IPS-20b (cell line): ENCODE measurements around the gene ZDBF2.
"Not testable (repeated sequence)": the region's sequence is repeated elsewhere in the genome, so short reads cannot be mapped to it uniquely, and the experiment has no call there.

ENCODE experiments used
- H3K27ac ChIP-seq: one replicate; pipeline ENCODE4 v1.5.1; 2013; ENCODE audit warnings: low read length
- H3K27me3 ChIP-seq: 2 replicates; pipeline ENCODE4 v1.6.1; 2013; ENCODE audit warnings: mild to moderate bottlenecking, low read length, inconsistent platforms; ENCODE audit not compliant: insufficient read depth
- H3K36me3 ChIP-seq: 2 replicates; pipeline ENCODE4 v1.6.1; 2013; ENCODE audit warnings: low read depth, mild to moderate bottlenecking, inconsistent platforms, low read length, moderate library complexity; ENCODE audit not compliant: insufficient read depth
- H3K4me1 ChIP-seq: 2 replicates; pipeline ENCODE4 v1.6.1; 2013; ENCODE audit warnings: mild to moderate bottlenecking, control low read depth, inconsistent platforms, low read length, moderate library complexity; ENCODE audit not compliant: insufficient read depth
- H3K4me3 ChIP-seq: 2 replicates; pipeline ENCODE4 v1.5.1; 2013; ENCODE audit warnings: mild to moderate bottlenecking, low read length, inconsistent platforms
- H3K9ac ChIP-seq: 2 replicates; pipeline ENCODE4 v1.6.1; 2013; ENCODE audit warnings: low read depth, mild to moderate bottlenecking, inconsistent platforms, low read length, moderate library complexity
- H3K9me3 ChIP-seq: 2 replicates; pipeline ENCODE4 v1.6.1; 2013; ENCODE audit warnings: mild to moderate bottlenecking, low read depth, low read length, inconsistent platforms; ENCODE audit not compliant: insufficient read depth

Gene ZDBF2

GRCh38 chr2:206274434-206275311, at the start of gene ZDBF2:
TSS of gene ZDBF2 (plus strand) at chr2:206274663. CDS start at chr2:206281850, 7,187 bp downstream.
- peaks cover 19% of the 10 kb centered on the region for H3K27me3 ChIP-seq
- peaks cover 22% of the 10 kb centered on the region for H3K4me1 ChIP-seq
- peak within 1 kb of the TSS; percentile 67 for H3K9ac ChIP-seq
- no peaks in the 10 kb centered on the region for H3K36me3 ChIP-seq
- H3K27ac ChIP-seq = no peak within 1 kb of the TSS
- H3K4me3 ChIP-seq = peak within 1 kb of the TSS; percentile 80
- no peaks in the 10 kb centered on the region for H3K9me3 ChIP-seq

GRCh38 chr2:206225435-206226232, 48.8 kb upstream of the ZDBF2 start:
- H3K4me1 ChIP-seq = peaks cover 6% of the 10 kb centered on the region; the same call in 1 of the 2 replicates
- H3K27me3 ChIP-seq = no peaks in the 10 kb centered on the region
- H3K36me3 ChIP-seq = no peaks in the 10 kb centered on the region
- no peak overlapping the region for H3K4me3 ChIP-seq
- no peak overlapping the region for H3K27ac ChIP-seq
- H3K9me3 ChIP-seq = no peaks in the 10 kb centered on the region
- no peak overlapping the region for H3K9ac ChIP-seq

GRCh38 chr2:206228636-206229035, 45.8 kb upstream of the ZDBF2 start:
- H3K4me3 ChIP-seq, H3K9ac ChIP-seq, H3K27me3 ChIP-seq, H3K36me3 ChIP-seq, H3K27ac ChIP-seq, H3K9me3 ChIP-seq: not testable (repeated sequence)
- H3K4me1 ChIP-seq = peaks cover 17% of the 10 kb centered on the region

- Histone ChIP-seq H3K4me3 (no peak overlapping the region), H3K9me3 (no peaks in the 10 kb centered on the region), H3K9ac (no peak overlapping the region), H3K36me3 (no peaks in the 10 kb centered on the region), H3K4me1 (peaks cover 17% of the 10 kb centered on the region), H3K27ac (no peak overlapping the region), H3K27me3 (no peaks in the 10 kb centered on the region)
Observed at GRCh38 chr2:206229642-206230041, 44.8 kb upstream of the ZDBF2 start.

- Histone ChIP-seq H3K36me3 (no peaks in the 10 kb centered on the region), H3K4me3 (no peak overlapping the region), H3K27me3 (no peaks in the 10 kb centered on the region), H3K27ac (no peak overlapping the region), H3K9me3 (no peaks in the 10 kb centered on the region), H3K9ac (no peak overlapping the region), H3K4me1 (peaks cover 17% of the 10 kb centered on the region)
Observed at GRCh38 chr2:206230060-206230762, 44.3 kb upstream of the ZDBF2 start.

GRCh38 chr2:206231669-206232286, 42.7 kb upstream of the ZDBF2 start:
- Histone ChIP-seq H3K27me3 (no peaks in the 10 kb centered on the region), H3K9me3 (no peaks in the 10 kb centered on the region), H3K4me3 (no peak overlapping the region), H3K27ac (no peak overlapping the region), H3K9ac (no peak overlapping the region), H3K36me3 (no peaks in the 10 kb centered on the region), H3K4me1 (peaks cover 17% of the 10 kb centered on the region)

GRCh38 chr2:206232287-206233035, 42.0 kb upstream of the ZDBF2 start:
- Histone ChIP-seq H3K9ac (no peak overlapping the region), H3K27me3 (no peaks in the 10 kb centered on the region), H3K27ac (no peak overlapping the region), H3K4me1 (peaks cover 17% of the 10 kb centered on the region), H3K9me3 (0 out of 2 replicates have a peak, but pooled peaks cover 1% of the 10 kb centered on the region), H3K4me3 (no peak overlapping the region), H3K36me3 (no peaks in the 10 kb centered on the region)

- Histone ChIP-seq H3K9me3 (0 out of 2 replicates have a peak, but pooled peaks cover 7% of the 10 kb centered on the region), H3K4me1 (no peaks in the 10 kb centered on the region), H3K9ac (no peak overlapping the region), H3K27me3 (no peaks in the 10 kb centered on the region), H3K4me3 (no peak overlapping the region), H3K27ac (no peak overlapping the region), H3K36me3 (no peaks in the 10 kb centered on the region)
Observed at GRCh38 chr2:206239157-206239556, 35.3 kb upstream of the ZDBF2 start.

GRCh38 chr2:206240327-206240726, 34.1 kb upstream of the ZDBF2 start:
- no peak overlapping the region for H3K27ac ChIP-seq
- H3K36me3 ChIP-seq = no peaks in the 10 kb centered on the region
- no peak overlapping the region for H3K4me3 ChIP-seq
- no peaks in the 10 kb centered on the region for H3K27me3 ChIP-seq
- H3K9ac ChIP-seq = no peak overlapping the region
- 0 out of 2 replicates have a peak, but pooled peaks cover 7% of the 10 kb centered on the region for H3K9me3 ChIP-seq
- H3K4me1 ChIP-seq = no peaks in the 10 kb centered on the region

GRCh38 chr2:206241736-206242135, 32.7 kb upstream of the ZDBF2 start:
- Histone ChIP-seq H3K9me3 (0 out of 2 replicates have a peak, but pooled peaks cover 7% of the 10 kb centered on the region), H3K27ac (no peak overlapping the region), H3K4me1 (no peaks in the 10 kb centered on the region), H3K4me3 (no peak overlapping the region), H3K9ac (no peak overlapping the region), H3K27me3 (no peaks in the 10 kb centered on the region), H3K36me3 (no peaks in the 10 kb centered on the region)
